ENCODE data around the gene DIS3. TPM values are rescaled to one million over a fixed set of nuclear protein-coding genes. Genes with fewer than 3 reads are reported as not detected.

The DIS3 gene
- total and polyA plus RNA-seq, 2 of the 13 experiments (the other 11 are each of a cell fraction or from before 2014, with no cell fraction given), result 13.2 to 35.0 TPM

- TF ChIP-seq ZMAT5 (CRISPR knock-in tag; IDR thresholded peaks at IDR 0.05; ENCODE audit: borderline replicate concordance, low read depth) (no peak), HCFC1 (IDR thresholded peaks at IDR 0.05; ENCODE audit: low read depth, low read length) (no peak), EEA1 (CRISPR knock-in tag; IDR thresholded peaks at IDR 0.05; ENCODE audit: borderline replicate concordance) (no peak), PHF5A (CRISPR knock-in tag; IDR thresholded peaks at IDR 0.05; ENCODE audit: low read depth, unreplicated experiment) (no peak), ZNF724P (CRISPR knock-in tag; IDR thresholded peaks at IDR 0.05; ENCODE audit: borderline replicate concordance) (no peak), KAT7 (CRISPR knock-in tag; IDR thresholded peaks at IDR 0.05; ENCODE audit: borderline replicate concordance) (no peak), FOXP1 (IDR thresholded peaks at IDR 0.05) (no peak), FOXP1 (CRISPR knock-in tag; IDR thresholded peaks at IDR 0.05) (peak; percentile 38; the same call in 1 of the 2 replicates), MBNL3 (CRISPR knock-in tag; conservative IDR thresholded peaks at IDR 0.05) (no peak), ZNF709 (CRISPR knock-in tag; IDR thresholded peaks at IDR 0.05) (no peak), SNAPC5 (CRISPR knock-in tag; IDR thresholded peaks at IDR 0.05; ENCODE audit: borderline replicate concordance) (no peak)
- TF ChIP-seq, protein P1, sequence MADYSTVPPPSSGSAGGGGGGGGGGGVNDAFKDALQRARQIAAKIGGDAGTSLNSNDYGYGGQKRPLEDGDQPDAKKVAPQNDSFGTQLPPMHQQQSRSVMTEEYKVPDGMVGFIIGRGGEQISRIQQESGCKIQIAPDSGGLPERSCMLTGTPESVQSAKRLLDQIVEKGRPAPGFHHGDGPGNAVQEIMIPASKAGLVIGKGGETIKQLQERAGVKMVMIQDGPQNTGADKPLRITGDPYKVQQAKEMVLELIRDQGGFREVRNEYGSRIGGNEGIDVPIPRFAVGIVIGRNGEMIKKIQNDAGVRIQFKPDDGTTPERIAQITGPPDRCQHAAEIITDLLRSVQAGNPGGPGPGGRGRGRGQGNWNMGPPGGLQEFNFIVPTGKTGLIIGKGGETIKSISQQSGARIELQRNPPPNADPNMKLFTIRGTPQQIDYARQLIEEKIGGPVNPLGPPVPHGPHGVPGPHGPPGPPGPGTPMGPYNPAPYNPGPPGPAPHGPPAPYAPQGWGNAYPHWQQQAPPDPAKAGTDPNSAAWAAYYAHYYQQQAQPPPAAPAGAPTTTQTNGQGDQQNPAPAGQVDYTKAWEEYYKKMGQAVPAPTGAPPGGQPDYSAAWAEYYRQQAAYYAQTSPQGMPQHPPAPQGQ (CRISPR knock-in tag; IDR thresholded peaks at IDR 0.05; ENCODE audit: borderline replicate concordance), result no peak
- TF ChIP-seq, protein P2, sequence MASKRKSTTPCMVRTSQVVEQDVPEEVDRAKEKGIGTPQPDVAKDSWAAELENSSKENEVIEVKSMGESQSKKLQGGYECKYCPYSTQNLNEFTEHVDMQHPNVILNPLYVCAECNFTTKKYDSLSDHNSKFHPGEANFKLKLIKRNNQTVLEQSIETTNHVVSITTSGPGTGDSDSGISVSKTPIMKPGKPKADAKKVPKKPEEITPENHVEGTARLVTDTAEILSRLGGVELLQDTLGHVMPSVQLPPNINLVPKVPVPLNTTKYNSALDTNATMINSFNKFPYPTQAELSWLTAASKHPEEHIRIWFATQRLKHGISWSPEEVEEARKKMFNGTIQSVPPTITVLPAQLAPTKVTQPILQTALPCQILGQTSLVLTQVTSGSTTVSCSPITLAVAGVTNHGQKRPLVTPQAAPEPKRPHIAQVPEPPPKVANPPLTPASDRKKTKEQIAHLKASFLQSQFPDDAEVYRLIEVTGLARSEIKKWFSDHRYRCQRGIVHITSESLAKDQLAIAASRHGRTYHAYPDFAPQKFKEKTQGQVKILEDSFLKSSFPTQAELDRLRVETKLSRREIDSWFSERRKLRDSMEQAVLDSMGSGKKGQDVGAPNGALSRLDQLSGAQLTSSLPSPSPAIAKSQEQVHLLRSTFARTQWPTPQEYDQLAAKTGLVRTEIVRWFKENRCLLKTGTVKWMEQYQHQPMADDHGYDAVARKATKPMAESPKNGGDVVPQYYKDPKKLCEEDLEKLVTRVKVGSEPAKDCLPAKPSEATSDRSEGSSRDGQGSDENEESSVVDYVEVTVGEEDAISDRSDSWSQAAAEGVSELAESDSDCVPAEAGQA (IDR thresholded peaks at IDR 0.05; ENCODE audit: low read depth), result no peak
- TF ChIP-seq, protein P2 (CRISPR knock-in tag; IDR thresholded peaks at IDR 0.05; ENCODE audit: borderline replicate concordance), result no peak
- TF ChIP-seq, protein P3, sequence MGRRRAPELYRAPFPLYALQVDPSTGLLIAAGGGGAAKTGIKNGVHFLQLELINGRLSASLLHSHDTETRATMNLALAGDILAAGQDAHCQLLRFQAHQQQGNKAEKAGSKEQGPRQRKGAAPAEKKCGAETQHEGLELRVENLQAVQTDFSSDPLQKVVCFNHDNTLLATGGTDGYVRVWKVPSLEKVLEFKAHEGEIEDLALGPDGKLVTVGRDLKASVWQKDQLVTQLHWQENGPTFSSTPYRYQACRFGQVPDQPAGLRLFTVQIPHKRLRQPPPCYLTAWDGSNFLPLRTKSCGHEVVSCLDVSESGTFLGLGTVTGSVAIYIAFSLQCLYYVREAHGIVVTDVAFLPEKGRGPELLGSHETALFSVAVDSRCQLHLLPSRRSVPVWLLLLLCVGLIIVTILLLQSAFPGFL (CRISPR knock-in tag; IDR thresholded peaks at IDR 0.05), result no peak
- TF ChIP-seq, protein P4, sequence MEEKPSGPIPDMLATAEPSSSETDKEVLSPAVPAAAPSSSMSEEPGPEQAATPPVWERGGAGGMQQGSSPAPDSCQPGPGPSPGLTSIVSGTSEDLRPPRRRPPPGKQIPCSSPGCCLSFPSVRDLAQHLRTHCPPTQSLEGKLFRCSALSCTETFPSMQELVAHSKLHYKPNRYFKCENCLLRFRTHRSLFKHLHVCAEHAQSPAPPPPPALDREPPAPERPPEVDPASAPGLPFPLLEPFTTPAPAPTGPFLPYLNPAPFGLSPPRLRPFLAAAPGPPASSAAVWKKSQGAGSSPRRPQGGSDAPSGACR (CRISPR knock-in tag; IDR thresholded peaks at IDR 0.05), result no peak
Observed at GRCh38 chr13:72792640-72793039, 10.9 kb upstream of the DIS3 start (continued).

Data from HepG2 (cell line).